ENCODE results near the gene TPCN2. TPM values are rescaled to one million over a fixed set of nuclear protein-coding genes. Genes with fewer than 3 reads are reported as not detected.

Gene TPCN2
- total RNA-seq, 1 experiment from 2014 or later = 20.6 TPM

DNA sequence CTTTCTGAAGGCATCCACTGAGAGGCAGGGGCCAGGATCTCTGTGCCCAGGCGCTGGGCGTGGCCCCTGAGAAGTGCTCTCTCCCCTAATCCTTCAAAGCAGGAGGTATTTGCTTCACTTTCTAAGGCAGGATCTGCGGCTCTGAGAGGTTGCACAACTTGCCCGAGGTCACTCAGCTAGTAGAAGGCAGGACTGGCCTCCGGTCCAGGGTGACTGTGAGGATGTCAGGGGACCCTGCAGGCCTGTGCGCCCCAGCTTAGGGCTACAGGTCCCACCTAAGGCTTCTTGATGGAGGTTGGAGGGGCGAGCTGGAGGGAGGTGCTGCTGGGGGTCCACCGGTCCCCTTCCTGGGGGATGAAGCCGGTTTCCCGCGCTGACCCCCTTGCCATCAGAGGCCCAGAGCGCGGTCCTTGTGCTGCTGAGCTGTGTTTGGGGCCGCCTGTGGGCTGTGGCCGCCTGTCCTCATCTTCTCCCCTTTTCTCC, 108.0 kb downstream of the TPCN2 start:
- Histone ChIP-seq H3K27ac (ENCODE audit: low read length) (no peak overlapping the region), H3K27me3 (ENCODE audit: control insufficient read depth, insufficient read depth, low read length) (no peaks in the 10 kb centered on the region), H3K4me3 (ENCODE audit: low read depth in 2 of 2, low read length in 2 of 2) (no peak overlapping the region), H3K36me3 (ENCODE audit: control insufficient read depth, insufficient read depth, low read length) (no peaks in the 10 kb centered on the region), H3K4me1 (ENCODE audit: control insufficient read depth, insufficient read depth, low read length) (no peaks in the 10 kb centered on the region; the same call in 1 of the 2 replicates), H3K9me3 (ENCODE audit: control insufficient read depth, insufficient read depth, low read depth, low read length) (no peaks in the 10 kb centered on the region)
- DNase-seq (ENCODE audit: low read depth, low spot score) (no peak), ATAC-seq (no peak)
- in situ Hi-C loops (cut with HindIII; ENCODE audit: low pct_unique_long_range_greater_than_20kb, low sequenced_read_pairs) (no loop called here), intact Hi-C loops (cut with micrococcal nuclease; ENCODE audit: unreplicated experiment) (no loop called here)
- no peak for TF ChIP-seq REST (IDR thresholded peaks at IDR 0.05; ENCODE audit: insufficient read depth in 1 of 2, low read depth in 2 of 2, low read length in 1 of 2)
- TF ChIP-seq, protein P1, sequence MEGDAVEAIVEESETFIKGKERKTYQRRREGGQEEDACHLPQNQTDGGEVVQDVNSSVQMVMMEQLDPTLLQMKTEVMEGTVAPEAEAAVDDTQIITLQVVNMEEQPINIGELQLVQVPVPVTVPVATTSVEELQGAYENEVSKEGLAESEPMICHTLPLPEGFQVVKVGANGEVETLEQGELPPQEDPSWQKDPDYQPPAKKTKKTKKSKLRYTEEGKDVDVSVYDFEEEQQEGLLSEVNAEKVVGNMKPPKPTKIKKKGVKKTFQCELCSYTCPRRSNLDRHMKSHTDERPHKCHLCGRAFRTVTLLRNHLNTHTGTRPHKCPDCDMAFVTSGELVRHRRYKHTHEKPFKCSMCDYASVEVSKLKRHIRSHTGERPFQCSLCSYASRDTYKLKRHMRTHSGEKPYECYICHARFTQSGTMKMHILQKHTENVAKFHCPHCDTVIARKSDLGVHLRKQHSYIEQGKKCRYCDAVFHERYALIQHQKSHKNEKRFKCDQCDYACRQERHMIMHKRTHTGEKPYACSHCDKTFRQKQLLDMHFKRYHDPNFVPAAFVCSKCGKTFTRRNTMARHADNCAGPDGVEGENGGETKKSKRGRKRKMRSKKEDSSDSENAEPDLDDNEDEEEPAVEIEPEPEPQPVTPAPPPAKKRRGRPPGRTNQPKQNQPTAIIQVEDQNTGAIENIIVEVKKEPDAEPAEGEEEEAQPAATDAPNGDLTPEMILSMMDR (IDR thresholded peaks at IDR 0.05) = no peak
- no peak for TF ChIP-seq SIN3A (IDR thresholded peaks at IDR 0.05; ENCODE audit: borderline replicate concordance, insufficient read depth, low read depth, low read length)
- TF ChIP-seq POLR2AphosphoS5 (IDR thresholded peaks at IDR 0.05; ENCODE audit: low read depth, low read length) = no peak
- no peak for TF ChIP-seq TCF7L2 (IDR thresholded peaks at IDR 0.05; ENCODE audit: low read depth, low read length)
- POLR2A ChIA-PET = no interaction called here
- BruUV-seq (replicated peaks) = no TSS peak
- CTCF ChIA-PET = no interaction called here

DNA sequence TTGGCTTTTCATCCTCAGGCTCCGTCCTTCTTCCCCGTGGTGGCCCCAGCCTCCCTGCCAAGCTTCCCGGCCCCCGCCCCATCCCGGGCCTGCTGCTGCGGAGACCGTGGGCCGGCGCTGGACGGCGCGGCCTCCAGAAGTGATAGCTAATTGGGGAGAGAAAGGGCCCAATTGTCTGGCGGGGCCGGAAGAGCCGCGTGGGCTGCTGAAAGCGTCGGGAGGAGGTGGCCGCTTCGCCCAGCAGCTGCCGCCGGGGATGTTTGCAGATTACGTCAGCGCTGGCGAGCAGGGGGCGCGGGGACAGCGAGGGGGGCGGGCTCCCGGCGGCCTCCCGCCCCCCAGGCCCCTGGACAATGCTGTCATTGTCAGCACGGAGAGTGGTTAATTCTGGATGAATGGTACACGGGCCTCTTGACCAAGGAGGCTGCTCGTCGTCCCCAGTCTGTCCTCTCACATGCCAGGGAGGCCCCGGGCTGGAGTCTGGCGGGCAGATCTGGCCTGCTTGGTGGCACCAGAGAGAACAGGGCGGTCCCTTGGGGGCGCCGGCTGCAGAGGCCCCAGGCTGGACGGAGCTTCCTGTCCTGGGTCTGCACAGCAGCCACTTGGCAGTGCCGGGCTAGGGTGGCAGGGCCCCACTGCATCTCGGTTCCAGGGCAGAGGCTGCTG, 108.6 kb downstream of the TPCN2 start:
- in situ Hi-C loops (cut with HindIII; ENCODE audit: low pct_unique_long_range_greater_than_20kb, low sequenced_read_pairs) (no loop called here), intact Hi-C loops (cut with micrococcal nuclease; ENCODE audit: unreplicated experiment) (no loop called here)
- DNase-seq (ENCODE audit: low read depth, low spot score) (no peak), ATAC-seq (no peak)
- H3K4me3 ChIP-seq (ENCODE audit: low read depth in 2 of 2, low read length in 2 of 2) = no peak overlapping the region
- H3K27ac ChIP-seq (ENCODE audit: low read length) = no peak overlapping the region
- BruUV-seq (replicated peaks) = no TSS peak
- ChIA-PET POLR2A (no interaction called here), CTCF (no interaction called here)
- H3K27me3 ChIP-seq (ENCODE audit: control insufficient read depth, insufficient read depth, low read length) = no peaks in the 10 kb centered on the region
- no peaks in the 10 kb centered on the region for H3K9me3 ChIP-seq (ENCODE audit: control insufficient read depth, insufficient read depth, low read depth, low read length)
- H3K36me3 ChIP-seq (ENCODE audit: control insufficient read depth, insufficient read depth, low read length) = no peaks in the 10 kb centered on the region
- no peak for TF ChIP-seq SIN3A (IDR thresholded peaks at IDR 0.05; ENCODE audit: borderline replicate concordance, insufficient read depth, low read depth, low read length)
- no peak for TF ChIP-seq REST (IDR thresholded peaks at IDR 0.05; ENCODE audit: insufficient read depth in 1 of 2, low read depth in 2 of 2, low read length in 1 of 2)
- TF ChIP-seq POLR2AphosphoS5 (IDR thresholded peaks at IDR 0.05; ENCODE audit: low read depth, low read length) = no peak
- TF ChIP-seq TCF7L2 (IDR thresholded peaks at IDR 0.05; ENCODE audit: low read depth, low read length) = no peak
- TF ChIP-seq, protein P1 (IDR thresholded peaks at IDR 0.05) = no peak
- H3K4me1 ChIP-seq (ENCODE audit: control insufficient read depth, insufficient read depth, low read length) = no peaks in the 10 kb centered on the region; the same call in 1 of the 2 replicates
